Smooth muscle cell (in vitro differentiated cells): Measurements from ENCODE around the gene E2F6. TPM values are rescaled to one million over a fixed set of nuclear protein-coding genes. Genes with fewer than 3 reads are reported as not detected.

ENCODE experiments used
- DNase-seq: peaks from one replicate; lab custom pipeline; 2025; ENCODE audit not compliant: unreplicated experiment; lab: John Stamatoyannopoulos, UW
- H2AFZ ChIP-seq: fragments of 200-600 bp; sonication (generic); 2 replicates; pipeline ENCODE4 v1.6.0; 2016; ENCODE audit warnings: antibody characterized with exemption, low read depth, mild to moderate bottlenecking
- H3F3A ChIP-seq: fragments of 200-600 bp; sonication (generic); 2 replicates; pipeline ENCODE4 v1.6.0; 2017; ENCODE audit warnings: antibody characterized with exemption, low read depth
- H3K27ac ChIP-seq: fragments of 200-600 bp; sonication (generic); 2 replicates; pipeline ENCODE4 v1.5.1; 2016; ENCODE audit warnings: low read depth, mild to moderate bottlenecking
- H3K27me3 ChIP-seq: fragments of 200-600 bp; sonication (generic); 2 replicates; pipeline ENCODE4 v1.6.1; 2016; ENCODE audit warnings: low read depth, mild to moderate bottlenecking
- H3K36me3 ChIP-seq: fragments of 200-600 bp; sonication (generic); 2 replicates; pipeline ENCODE4 v1.5.1; 2016; ENCODE audit warnings: low read depth
- H3K4me1 ChIP-seq: fragments of 200-600 bp; sonication (generic); 2 replicates; pipeline ENCODE4 v1.5.1; 2016; ENCODE audit warnings: low read depth
- H3K4me2 ChIP-seq: fragments of 200-600 bp; sonication (generic); 2 replicates; pipeline ENCODE4 v1.6.0; 2016; ENCODE audit warnings: mild to moderate bottlenecking
- H3K4me3 ChIP-seq: fragments of 200-600 bp; sonication (generic); 2 replicates; pipeline ENCODE4 v1.5.1; 2016; ENCODE audit warnings: mild to moderate bottlenecking
- H3K79me2 ChIP-seq: fragments of 200-600 bp; sonication (generic); 2 replicates; pipeline ENCODE4 v1.6.0; 2016; ENCODE audit warnings: low read depth, mild to moderate bottlenecking
- H3K9ac ChIP-seq: fragments of 200-600 bp; sonication (generic); 2 replicates; pipeline ENCODE4 v1.6.0; 2016; ENCODE audit warnings: low read depth
- H3K9me3 ChIP-seq: fragments of 200-600 bp; sonication (generic); replicated peaks from 2 replicates; pipeline ENCODE4 v1.5.1; 2016; ENCODE audit warnings: low read depth
- H4K20me1 ChIP-seq: fragments of 200-600 bp; sonication (generic); 2 replicates; pipeline ENCODE4 v1.6.0; 2016; ENCODE audit warnings: low read depth
- WGBS: methylation state at CpG from one replicate; pipeline ENCODE4 v1.1.7; 2016; ENCODE audit warnings: low lambda C conversion rate; 5-methylcytosine and 5-hydroxymethylcytosine counted together
- polyA plus RNA-seq: library from polyadenylated mRNA; unstranded; fragments of >200 nt; fragmentation: Nextera tagmentation; extraction: Ambion mirVana; gene quantifications from 2 replicates; pipeline ENCODE4 v1.2.1, GENCODE V29; 2016
- total RNA-seq: library from RNA; depleted of rRNA; stranded (reverse); fragments of >200 nt; gene quantifications from 2 replicates; pipeline ENCODE4 v1.2.3, GENCODE V29; 2014
- TF ChIP-seq, protein P1 (sequence below): fragments of 200-600 bp; sonication (generic); IDR thresholded peaks from 2 replicates; pipeline ENCODE4 v1.5.1; 2017; ENCODE audit warnings: borderline replicate concordance, mild to moderate bottlenecking, antibody characterized with exemption; ENCODE audit not compliant: insufficient read depth, poor library complexity, severe bottlenecking

E2F6 gene
- total and polyA plus RNA-seq, 2 experiments from 2014 or later, result 17.5 to 18.0 TPM

DNA sequence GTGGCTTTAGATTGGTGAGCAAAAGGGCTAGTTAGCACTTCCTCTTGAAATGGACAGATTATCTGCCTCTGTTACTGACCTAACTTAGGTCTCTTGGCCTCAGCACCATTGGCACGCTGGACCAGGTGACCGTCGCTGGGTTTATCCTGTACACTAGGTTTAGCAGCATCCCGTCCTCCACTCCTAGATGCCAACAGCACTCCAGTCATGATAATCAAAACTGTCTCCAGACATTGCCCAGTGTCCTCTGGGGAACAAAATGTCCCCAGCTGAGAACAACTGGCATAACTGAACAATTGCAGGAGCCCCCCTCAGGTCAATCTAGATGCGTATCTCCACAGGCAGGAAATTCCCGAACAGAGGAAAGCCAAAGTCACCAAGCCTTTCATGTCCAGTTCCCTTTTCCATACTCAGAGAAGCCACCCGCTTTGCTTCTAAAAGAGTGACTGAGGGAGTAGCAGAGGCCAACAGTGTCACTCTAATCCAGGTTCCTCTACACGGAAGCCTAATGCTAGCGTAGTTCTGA, 27.3 kb downstream of the E2F6 start:
- no peaks in the 10 kb centered on the region for H3K9me3 ChIP-seq
- H3K27ac ChIP-seq, result no peak overlapping the region
- DNase-seq, result no peak
- no peak overlapping the region for H3K4me3 ChIP-seq
- H2AFZ ChIP-seq, result no peak overlapping the region
- no peak overlapping the region for H3K9ac ChIP-seq
- no peaks in the 10 kb centered on the region for H3K36me3 ChIP-seq
- H4K20me1 ChIP-seq, result no peaks in the 10 kb centered on the region
- H3F3A ChIP-seq, result peaks cover 3% of the 10 kb centered on the region
- H3K4me2 ChIP-seq, result no peak overlapping the region
- no peaks in the 10 kb centered on the region for H3K27me3 ChIP-seq
- WGBS, result 96% methylated on average over 9 of the region's 9 CpGs
- H3K79me2 ChIP-seq, result no peaks in the 10 kb centered on the region
- H3K4me1 ChIP-seq, result no peaks in the 10 kb centered on the region
- TF ChIP-seq, protein P1, sequence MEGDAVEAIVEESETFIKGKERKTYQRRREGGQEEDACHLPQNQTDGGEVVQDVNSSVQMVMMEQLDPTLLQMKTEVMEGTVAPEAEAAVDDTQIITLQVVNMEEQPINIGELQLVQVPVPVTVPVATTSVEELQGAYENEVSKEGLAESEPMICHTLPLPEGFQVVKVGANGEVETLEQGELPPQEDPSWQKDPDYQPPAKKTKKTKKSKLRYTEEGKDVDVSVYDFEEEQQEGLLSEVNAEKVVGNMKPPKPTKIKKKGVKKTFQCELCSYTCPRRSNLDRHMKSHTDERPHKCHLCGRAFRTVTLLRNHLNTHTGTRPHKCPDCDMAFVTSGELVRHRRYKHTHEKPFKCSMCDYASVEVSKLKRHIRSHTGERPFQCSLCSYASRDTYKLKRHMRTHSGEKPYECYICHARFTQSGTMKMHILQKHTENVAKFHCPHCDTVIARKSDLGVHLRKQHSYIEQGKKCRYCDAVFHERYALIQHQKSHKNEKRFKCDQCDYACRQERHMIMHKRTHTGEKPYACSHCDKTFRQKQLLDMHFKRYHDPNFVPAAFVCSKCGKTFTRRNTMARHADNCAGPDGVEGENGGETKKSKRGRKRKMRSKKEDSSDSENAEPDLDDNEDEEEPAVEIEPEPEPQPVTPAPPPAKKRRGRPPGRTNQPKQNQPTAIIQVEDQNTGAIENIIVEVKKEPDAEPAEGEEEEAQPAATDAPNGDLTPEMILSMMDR, result no peak

DNA sequence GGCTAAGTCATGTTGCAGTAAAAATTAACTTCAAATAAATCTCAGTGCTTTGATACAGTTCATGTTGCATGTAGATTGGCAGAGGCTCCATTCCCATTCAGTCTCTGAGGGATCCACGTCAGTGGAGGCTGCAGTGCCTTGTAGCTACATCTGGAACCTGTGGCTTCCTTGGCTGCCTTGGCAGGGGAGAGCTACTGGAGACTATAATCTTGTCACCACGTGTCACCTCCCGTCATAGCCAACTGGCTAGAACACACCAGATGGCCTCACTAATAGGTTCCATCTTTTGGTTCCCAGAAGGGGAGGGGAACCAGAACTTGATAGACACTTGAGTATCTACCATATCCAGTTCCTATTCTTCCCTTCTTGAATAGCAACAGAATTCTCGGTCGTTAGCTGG, 28.4 kb downstream of the E2F6 start:
- Histone ChIP-seq H3K79me2 (no peaks in the 10 kb centered on the region), H3K4me1 (no peaks in the 10 kb centered on the region), H3K9ac (no peak overlapping the region), H3F3A (peaks cover 3% of the 10 kb centered on the region), H3K9me3 (no peaks in the 10 kb centered on the region), H3K4me3 (no peak overlapping the region), H3K4me2 (no peak overlapping the region), H2AFZ (no peak overlapping the region), H3K27ac (no peak overlapping the region), H3K27me3 (no peaks in the 10 kb centered on the region), H4K20me1 (no peaks in the 10 kb centered on the region), H3K36me3 (no peaks in the 10 kb centered on the region)
- TF ChIP-seq, protein P1, result no peak
- 92% methylated on average over 5 of the region's 5 CpGs for whole genome bisulfite sequencing
- DNase-seq, result no peak

DNA sequence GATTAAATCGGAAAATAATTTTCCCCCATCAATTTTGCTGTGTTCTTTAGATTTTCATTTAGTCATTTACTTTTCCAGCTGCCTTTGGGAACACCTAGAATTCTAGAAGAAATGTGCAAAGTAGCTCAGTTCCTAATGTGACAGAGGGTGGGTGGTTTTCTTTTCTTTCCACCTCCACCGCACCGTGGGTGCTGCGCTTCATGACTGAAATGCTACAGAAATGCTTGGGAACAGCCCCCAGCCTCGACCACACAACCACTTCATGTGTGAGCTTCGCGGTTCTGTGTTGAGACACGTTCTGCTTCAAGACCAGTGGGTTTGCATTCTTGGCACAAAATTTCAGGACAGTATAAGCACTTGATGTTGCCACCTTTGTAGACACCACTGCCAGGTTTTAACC, 30.9 kb downstream of the E2F6 start:
- Histone ChIP-seq H3K27me3 (no peaks in the 10 kb centered on the region), H3K4me2 (no peak overlapping the region), H3K9ac (no peak overlapping the region), H3K4me1 (no peaks in the 10 kb centered on the region), H3K9me3 (no peaks in the 10 kb centered on the region), H3K27ac (no peak overlapping the region), H3K4me3 (no peak overlapping the region), H3F3A (no peaks in the 10 kb centered on the region), H3K36me3 (no peaks in the 10 kb centered on the region), H4K20me1 (no peaks in the 10 kb centered on the region), H2AFZ (no peak overlapping the region), H3K79me2 (no peaks in the 10 kb centered on the region)
- no peak for DNase-seq
- TF ChIP-seq, protein P1, result no peak
- 96% methylated on average over 8 of the region's 8 CpGs for WGBS

DNA sequence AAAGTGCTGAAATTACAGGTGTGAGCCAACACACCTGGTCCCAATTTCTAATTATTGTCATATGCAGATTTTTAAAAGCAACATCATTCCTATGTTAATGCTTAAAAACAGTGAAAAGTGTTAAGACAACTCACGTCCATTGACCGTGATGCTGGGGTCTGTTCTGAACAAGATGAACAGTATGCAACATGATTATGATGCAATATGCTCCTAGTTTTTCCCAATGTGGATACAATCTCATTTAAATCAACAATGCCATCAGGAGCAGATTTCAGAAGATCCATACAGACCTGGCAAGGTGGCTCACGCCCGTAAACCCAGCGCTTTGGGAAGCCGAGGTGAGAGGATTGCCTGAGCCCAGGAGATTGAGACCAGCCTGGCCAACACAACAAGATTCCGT, 31.5 kb downstream of the E2F6 start:
- Histone ChIP-seq H2AFZ (no peak overlapping the region), H3K27me3 (no peaks in the 10 kb centered on the region), H4K20me1 (no peaks in the 10 kb centered on the region), H3K9me3 (no peaks in the 10 kb centered on the region), H3K4me2 (no peak overlapping the region), H3K9ac (no peak overlapping the region), H3K27ac (no peak overlapping the region), H3K36me3 (no peaks in the 10 kb centered on the region), H3K4me1 (no peaks in the 10 kb centered on the region), H3F3A (no peaks in the 10 kb centered on the region), H3K79me2 (no peaks in the 10 kb centered on the region), H3K4me3 (no peak overlapping the region)
- WGBS, result 95% methylated on average over 7 of the region's 7 CpGs
- DNase-seq, result no peak
- TF ChIP-seq, protein P1, result no peak
